ENCODE results near the gene OR4D6.

The OR4D6 gene

DNA sequence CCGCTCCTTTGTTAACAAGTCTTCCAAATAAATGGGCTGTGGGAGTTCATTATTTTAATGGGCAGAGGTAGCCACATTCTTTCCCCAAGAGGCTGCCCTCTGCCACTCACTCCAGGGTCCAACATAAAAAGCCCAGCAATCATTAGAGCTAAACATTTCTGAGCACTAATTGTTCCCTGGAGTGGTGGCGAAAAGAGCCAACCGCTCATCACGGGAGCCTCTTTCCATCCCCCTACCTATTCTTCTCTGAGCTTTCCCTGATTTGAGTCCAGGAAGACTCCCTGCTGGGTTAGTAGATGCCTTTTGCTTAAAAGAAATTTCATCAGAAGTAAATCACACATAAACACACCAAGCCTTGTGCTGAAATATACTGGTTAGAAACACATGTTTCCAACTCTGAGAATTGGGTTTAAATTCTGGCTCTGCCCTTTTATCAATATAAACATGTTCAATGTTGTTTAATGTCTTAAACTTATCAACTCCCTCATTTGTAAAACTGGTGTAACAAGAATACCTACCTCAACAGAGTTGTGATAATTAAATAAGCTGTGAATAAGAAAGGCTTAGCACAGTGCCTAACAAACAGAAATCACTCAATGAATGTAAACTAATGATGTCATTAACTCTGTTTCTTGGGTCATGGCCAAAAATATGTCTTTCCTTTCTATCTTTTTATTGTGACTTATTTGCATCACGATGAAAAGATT, 30.2 kb upstream of the OR4D6 start, which contains the start of gene OR5A2:
OR5A2 (minus strand) TSS at position 53 of the 707 bp plus-strand sequence. CDS start 3,460 bp downstream, outside the sequence.
- TF ChIP-seq, protein P1, sequence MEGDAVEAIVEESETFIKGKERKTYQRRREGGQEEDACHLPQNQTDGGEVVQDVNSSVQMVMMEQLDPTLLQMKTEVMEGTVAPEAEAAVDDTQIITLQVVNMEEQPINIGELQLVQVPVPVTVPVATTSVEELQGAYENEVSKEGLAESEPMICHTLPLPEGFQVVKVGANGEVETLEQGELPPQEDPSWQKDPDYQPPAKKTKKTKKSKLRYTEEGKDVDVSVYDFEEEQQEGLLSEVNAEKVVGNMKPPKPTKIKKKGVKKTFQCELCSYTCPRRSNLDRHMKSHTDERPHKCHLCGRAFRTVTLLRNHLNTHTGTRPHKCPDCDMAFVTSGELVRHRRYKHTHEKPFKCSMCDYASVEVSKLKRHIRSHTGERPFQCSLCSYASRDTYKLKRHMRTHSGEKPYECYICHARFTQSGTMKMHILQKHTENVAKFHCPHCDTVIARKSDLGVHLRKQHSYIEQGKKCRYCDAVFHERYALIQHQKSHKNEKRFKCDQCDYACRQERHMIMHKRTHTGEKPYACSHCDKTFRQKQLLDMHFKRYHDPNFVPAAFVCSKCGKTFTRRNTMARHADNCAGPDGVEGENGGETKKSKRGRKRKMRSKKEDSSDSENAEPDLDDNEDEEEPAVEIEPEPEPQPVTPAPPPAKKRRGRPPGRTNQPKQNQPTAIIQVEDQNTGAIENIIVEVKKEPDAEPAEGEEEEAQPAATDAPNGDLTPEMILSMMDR (IDR thresholded peaks at IDR 0.05) = no peak

DNA sequence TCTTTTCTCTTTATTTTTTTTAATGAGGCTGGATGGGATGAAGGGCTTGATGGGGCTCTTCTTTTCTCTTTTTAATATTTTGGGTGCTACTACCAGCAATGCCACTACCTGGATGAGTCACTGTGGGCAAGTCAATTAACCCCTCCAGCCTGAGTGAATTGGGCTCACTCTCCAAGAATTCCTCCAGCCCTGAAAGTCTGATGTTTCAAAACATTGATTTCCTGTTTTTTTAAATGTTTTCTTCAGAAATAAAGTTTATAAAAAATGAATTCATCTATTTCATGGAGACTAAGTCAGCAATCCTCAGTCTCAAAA, 29.7 kb upstream of the OR4D6 start:
- TF ChIP-seq, protein P1 (IDR thresholded peaks at IDR 0.05) = no peak

DNA sequence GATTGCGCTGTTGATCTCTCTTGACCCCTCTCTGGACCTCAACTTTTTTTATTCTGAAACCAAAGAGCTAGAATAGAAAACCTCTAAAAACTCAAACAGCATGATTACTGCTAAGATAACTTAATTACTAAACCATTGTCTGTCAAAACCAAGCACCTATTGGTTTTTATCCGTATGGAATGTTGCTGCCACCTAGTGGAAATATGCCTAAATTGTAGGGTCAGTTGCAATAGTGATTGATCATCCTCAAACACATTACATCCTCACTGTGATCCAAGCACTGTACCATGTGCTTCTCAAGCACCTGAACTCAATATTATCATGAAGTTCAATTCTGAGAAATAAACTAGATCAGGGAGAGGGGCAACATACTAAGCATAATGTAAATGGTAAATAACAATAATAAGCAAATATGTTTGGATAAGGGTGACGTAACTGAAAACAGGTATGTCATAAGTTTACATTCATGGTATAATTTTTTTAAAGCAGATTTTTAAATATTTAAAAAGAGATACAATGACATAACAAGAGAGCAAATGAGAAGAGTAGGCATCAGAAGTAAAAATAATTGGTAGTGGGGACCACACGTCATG, 26.7 kb upstream of the OR4D6 start:
- TF ChIP-seq, protein P1 (IDR thresholded peaks at IDR 0.05) = peak; percentile 87

DNA sequence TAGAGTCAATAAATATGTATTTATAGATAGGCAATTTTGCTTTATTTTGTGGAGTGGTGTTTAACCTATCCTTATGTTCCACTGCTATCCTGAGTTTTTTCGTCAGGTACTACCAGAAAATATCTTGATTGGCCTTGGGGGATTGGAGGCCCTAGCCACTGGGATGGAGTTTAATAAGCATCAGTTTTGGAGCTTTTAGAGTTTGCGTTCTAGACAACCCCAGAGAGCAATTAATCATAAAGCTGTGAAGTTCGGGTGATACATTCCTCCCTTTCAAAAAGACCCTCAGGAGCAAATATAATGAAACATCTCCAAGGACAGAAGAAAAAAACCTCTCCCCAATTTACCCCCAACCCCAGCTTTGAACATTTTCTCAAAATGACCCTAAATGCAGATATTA, 20.6 kb upstream of the OR4D6 start, which contains the start of gene OR5A1:
OR5A1 (plus strand) TSS at position 301 of the 400 bp plus-strand sequence. CDS start 6,700 bp downstream, outside the sequence.
- TF ChIP-seq, protein P1 (IDR thresholded peaks at IDR 0.05) = no peak

DNA sequence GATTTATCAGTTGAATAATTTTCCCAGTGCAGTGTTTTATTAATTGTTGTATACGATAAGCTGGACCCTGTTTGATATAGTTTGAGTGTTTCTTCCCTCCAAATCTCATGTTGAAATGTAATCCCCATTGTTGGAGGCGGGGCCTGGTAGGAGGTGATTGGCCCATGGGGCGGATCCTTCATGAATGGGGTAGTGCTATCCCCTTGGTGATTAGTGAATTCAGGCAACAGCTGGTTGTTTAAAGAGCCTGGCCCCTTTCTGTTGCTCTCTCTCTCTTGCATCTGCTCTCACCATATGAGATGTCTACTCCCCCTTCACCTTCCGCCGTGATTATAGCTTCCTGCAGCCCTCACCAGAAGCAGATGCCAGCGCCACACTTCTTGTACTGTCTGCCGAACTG, 19.0 kb upstream of the OR4D6 start:
- TF ChIP-seq, protein P1 (IDR thresholded peaks at IDR 0.05) = no peak

DNA sequence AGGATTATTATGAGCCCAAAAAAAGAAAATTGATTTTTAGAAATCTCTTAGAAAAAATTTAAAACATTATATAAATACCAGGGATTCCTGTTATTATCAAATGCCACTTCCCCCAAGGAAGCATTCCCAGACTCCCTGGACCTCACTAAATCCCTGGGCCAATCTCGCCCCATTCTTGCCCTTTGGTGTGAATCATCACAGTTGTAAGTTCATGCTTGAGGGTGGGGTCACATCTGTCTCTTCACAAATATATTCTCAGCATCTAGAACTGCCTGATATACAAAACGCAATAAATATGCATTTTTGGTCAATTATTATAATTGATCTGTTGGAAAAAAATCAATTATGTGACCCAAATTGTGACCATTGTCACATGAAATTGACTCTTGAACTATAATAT, 8.3 kb upstream of the OR4D6 start:
- TF ChIP-seq, protein P1 (IDR thresholded peaks at IDR 0.05) = no peak

DNA sequence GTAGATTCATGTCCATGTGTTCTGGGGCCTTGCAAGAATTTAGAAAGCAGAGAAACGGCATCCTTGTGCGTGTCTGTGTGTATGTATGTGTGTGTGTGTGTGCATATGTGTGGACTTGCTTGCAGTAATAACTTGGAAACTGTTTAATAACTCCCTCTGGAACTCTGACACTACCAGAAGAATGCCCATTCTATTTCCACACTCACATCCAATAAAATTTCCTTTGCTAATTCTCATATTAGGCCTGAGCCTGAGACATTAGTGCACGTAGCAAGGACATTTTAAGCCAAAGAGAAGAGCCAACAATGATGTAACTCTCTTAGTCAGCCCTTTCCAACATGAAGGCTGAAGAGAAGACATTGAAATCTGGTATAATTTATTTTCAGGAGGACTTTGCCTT, 3.2 kb downstream of the OR4D6 start:
- TF ChIP-seq, protein P1 (IDR thresholded peaks at IDR 0.05) = no peak
